Measurements from ENCODE around the gene GPER1.
"Not testable (repeated sequence)": the region's sequence is repeated elsewhere in the genome, so short reads cannot be mapped to it uniquely, and the experiment has no call there.

Gene GPER1

GRCh38 chr7:1143031-1143430 is 55.1 kb downstream of the GPER1 start:
- not testable (repeated sequence) for H3K36me3 ChIP-seq (ENCODE audit: control insufficient read depth in 2 of 2, insufficient read depth in 2 of 2, low read length in 2 of 2); H3K27me3 ChIP-seq (ENCODE audit: control insufficient read depth in 2 of 2, insufficient read depth in 2 of 2, low read length in 2 of 2); H3K9ac ChIP-seq (ENCODE audit: low read depth in 1 of 2, low read length in 2 of 2); H3K27ac ChIP-seq (ENCODE audit: low read depth in 2 of 2, low read length in 2 of 2); H3K4me1 ChIP-seq (ENCODE audit: control insufficient read depth in 2 of 2, insufficient read depth in 2 of 2, low read length in 2 of 2); H3K9me3 ChIP-seq (ENCODE audit: control insufficient read depth in 2 of 2, low read length in 2 of 2); H3K4me3 ChIP-seq (ENCODE audit: low read length in 2 of 2)

All from mucosa of rectum (tissue), 2 donors.